SK-N-SH treated with all-trans-retinoic acid at 6 μM for 48 hours (cell line): Measurements from ENCODE around the gene LMF2.

Experiments
- CSDC2 ChIP-seq: fragments of 250-450 bp; sonication (Bioruptor Pico); IDR thresholded peaks from 2 replicates; pipeline ENCODE4 v1.5.0; 2020; ENCODE audit warnings: mild to moderate bottlenecking, moderate library complexity
- GLIS3 ChIP-seq: fragments of 250-450 bp; sonication (Bioruptor Pico); IDR thresholded peaks from 2 replicates; pipeline ENCODE4 v1.5.0; 2020; ENCODE audit warnings: mild to moderate bottlenecking, moderate library complexity
- TF ChIP-seq, protein P1 (sequence below): fragments of 250-450 bp; sonication (Bioruptor Pico); IDR thresholded peaks from 2 replicates; pipeline ENCODE4 v1.5.1; 2020; ENCODE audit warnings: low read depth, mild to moderate bottlenecking, moderate library complexity

DNA sequence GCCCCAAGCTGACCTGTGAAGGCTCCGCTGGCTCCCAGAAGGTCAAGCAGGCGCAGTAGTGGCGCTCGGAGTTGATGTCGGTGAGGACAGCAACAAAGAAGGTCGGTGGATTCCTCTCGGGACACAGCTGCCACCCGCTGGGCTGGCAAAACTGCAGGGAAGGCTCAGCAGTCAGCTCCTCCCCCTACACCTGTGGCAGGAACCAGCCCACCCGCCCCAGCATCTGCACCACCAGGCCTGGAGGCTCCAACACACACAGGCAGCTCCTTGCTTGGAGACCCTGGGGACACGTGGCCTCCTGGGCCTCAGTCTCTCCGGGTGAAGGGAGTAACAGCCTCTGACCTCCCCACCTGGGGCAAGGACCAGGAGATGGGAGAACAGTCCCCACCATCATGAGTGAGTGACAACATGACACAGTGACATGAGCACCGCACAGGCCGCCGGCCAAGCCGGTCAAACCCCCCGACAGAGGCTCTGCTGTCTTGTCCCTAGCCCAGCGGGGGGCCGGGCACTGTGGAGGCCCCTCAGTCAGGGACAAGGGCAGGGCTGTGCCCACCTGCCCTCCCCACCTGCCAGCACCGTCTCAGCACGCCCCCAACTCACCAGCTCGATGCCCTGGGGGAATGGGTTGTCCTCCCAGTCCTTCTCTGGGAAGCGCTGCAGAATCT is 39.6 kb downstream of the LMF2 start:
- TF ChIP-seq, protein P1, sequence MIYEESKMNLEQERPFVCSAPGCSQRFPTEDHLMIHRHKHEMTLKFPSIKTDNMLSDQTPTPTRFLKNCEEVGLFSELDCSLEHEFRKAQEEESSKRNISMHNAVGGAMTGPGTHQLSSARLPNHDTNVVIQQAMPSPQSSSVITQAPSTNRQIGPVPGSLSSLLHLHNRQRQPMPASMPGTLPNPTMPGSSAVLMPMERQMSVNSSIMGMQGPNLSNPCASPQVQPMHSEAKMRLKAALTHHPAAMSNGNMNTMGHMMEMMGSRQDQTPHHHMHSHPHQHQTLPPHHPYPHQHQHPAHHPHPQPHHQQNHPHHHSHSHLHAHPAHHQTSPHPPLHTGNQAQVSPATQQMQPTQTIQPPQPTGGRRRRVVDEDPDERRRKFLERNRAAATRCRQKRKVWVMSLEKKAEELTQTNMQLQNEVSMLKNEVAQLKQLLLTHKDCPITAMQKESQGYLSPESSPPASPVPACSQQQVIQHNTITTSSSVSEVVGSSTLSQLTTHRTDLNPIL (CRISPR knock-in tag), result no peak
- TF ChIP-seq CSDC2 (CRISPR knock-in tag) (no peak), GLIS3 (CRISPR knock-in tag) (no peak)
